NOMO-1 treated with DMSO at 0.1 percent for 48 hours (cell line): Measurements from ENCODE around the gene DOP1A.

Experiments used
- DNase-seq: peaks from one replicate; lab custom pipeline; 2025; ENCODE audit not compliant: unreplicated experiment; lab: John Stamatoyannopoulos, UW

The DOP1A gene

GRCh38 chr6:83193747-83194566 is 126.5 kb downstream of the DOP1A start:
- DNase-seq, result peak; percentile 12

GRCh38 chr6:83198486-83199172 is 131.2 kb downstream of the DOP1A start:
- DNase-seq, result no peak

- no peak for DNase-seq
These were observed 131.8 kb downstream of the DOP1A start for GRCh38 chr6:83199173-83199862.

GRCh38 chr6:83199863-83200225 is 132.4 kb downstream of the DOP1A start:
- DNase-seq, result no peak

- DNase-seq, result no peak
These were observed 134.6 kb downstream of the DOP1A start for GRCh38 chr6:83202031-83202430.

GRCh38 chr6:83215131-83216047 is 147.9 kb downstream of the DOP1A start:
- peak; percentile 67 for DNase-seq

- DNase-seq, result no peak
These were observed 149.3 kb downstream of the DOP1A start for GRCh38 chr6:83216806-83217205.
